Measurements from ENCODE around the gene HS6ST2. TPM values are rescaled to one million over a fixed set of nuclear protein-coding genes. Genes with fewer than 3 reads are reported as not detected.

The HS6ST2 gene
- total RNA-seq, 1 experiment from 2014 or later, result 8.1 TPM

DNA sequence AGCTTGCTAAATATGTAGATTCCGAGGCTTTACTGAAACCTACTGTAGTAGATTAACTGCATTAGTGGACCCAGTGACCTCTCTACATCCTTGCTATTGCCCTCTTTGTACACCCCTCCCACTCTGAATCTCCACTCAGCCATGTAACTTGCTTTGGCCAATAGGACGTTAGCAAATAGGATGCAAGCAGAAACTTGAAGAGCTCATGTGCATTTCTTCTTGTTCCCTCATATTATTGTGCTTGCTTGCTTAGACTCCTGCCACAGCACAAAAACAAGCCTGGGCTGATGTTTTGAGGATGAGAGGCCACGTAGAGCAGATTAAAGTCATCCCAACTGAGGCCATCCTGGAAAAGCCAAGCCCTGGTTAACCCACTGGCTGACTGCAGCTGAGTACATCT, 147.9 kb downstream of the HS6ST2 start:
- no peaks in the 10 kb centered on the region for H3K9me3 Mint-ChIP-seq
- H3K27me3 Mint-ChIP-seq (ENCODE audit: low read depth), result no peaks in the 10 kb centered on the region
- TF ChIP-seq TEAD1 (CRISPR knock-in tag; IDR thresholded peaks at IDR 0.05), result no peak
- no peak for TF ChIP-seq FOXP4 (CRISPR knock-in tag; IDR thresholded peaks at IDR 0.05)
- TF ChIP-seq, protein P1, sequence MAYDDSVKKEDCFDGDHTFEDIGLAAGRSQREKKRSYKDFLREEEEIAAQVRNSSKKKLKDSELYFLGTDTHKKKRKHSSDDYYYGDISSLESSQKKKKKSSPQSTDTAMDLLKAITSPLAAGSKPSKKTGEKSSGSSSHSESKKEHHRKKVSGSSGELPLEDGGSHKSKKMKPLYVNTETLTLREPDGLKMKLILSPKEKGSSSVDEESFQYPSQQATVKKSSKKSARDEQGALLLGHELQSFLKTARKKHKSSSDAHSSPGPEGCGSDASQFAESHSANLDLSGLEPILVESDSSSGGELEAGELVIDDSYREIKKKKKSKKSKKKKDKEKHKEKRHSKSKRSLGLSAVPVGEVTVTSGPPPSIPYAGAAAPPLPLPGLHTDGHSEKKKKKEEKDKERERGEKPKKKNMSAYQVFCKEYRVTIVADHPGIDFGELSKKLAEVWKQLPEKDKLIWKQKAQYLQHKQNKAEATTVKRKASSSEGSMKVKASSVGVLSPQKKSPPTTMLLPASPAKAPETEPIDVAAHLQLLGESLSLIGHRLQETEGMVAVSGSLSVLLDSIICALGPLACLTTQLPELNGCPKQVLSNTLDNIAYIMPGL (CRISPR knock-in tag; IDR thresholded peaks at IDR 0.05), result no peak
- TF ChIP-seq, protein P2, sequence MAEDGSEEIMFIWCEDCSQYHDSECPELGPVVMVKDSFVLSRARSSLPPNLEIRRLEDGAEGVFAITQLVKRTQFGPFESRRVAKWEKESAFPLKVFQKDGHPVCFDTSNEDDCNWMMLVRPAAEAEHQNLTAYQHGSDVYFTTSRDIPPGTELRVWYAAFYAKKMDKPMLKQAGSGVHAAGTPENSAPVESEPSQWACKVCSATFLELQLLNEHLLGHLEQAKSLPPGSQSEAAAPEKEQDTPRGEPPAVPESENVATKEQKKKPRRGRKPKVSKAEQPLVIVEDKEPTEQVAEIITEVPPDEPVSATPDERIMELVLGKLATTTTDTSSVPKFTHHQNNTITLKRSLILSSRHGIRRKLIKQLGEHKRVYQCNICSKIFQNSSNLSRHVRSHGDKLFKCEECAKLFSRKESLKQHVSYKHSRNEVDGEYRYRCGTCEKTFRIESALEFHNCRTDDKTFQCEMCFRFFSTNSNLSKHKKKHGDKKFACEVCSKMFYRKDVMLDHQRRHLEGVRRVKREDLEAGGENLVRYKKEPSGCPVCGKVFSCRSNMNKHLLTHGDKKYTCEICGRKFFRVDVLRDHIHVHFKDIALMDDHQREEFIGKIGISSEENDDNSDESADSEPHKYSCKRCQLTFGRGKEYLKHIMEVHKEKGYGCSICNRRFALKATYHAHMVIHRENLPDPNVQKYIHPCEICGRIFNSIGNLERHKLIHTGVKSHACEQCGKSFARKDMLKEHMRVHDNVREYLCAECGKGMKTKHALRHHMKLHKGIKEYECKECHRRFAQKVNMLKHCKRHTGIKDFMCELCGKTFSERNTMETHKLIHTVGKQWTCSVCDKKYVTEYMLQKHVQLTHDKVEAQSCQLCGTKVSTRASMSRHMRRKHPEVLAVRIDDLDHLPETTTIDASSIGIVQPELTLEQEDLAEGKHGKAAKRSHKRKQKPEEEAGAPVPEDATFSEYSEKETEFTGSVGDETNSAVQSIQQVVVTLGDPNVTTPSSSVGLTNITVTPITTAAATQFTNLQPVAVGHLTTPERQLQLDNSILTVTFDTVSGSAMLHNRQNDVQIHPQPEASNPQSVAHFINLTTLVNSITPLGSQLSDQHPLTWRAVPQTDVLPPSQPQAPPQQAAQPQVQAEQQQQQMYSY (CRISPR knock-in tag; IDR thresholded peaks at IDR 0.05), result no peak
- no peak for TF ChIP-seq MXD4 (CRISPR knock-in tag; IDR thresholded peaks at IDR 0.05; ENCODE audit: borderline replicate concordance)
- TF ChIP-seq RORB (CRISPR knock-in tag; IDR thresholded peaks at IDR 0.05), result no peak
- no peak for TF ChIP-seq ARID4B (CRISPR knock-in tag; IDR thresholded peaks at IDR 0.05; ENCODE audit: borderline replicate concordance)
- ChIA-PET POLR2A (no interaction called here), CTCF (no interaction called here)
- H3K36me3 Mint-ChIP-seq, result no peaks in the 10 kb centered on the region
- H3K4me1 Mint-ChIP-seq, result no peaks in the 10 kb centered on the region
- ATAC-seq (no peak), DNase-seq (ENCODE audit: low spot score) (no peak)
- H3K4me3 Mint-ChIP-seq, result no peak overlapping the region
- no peak overlapping the region for H3K27ac Mint-ChIP-seq

- H3K9me3 Mint-ChIP-seq, result no peaks in the 10 kb centered on the region
- no peak for ATAC-seq
- POLR2A ChIA-PET, result no interaction called here
- no peak for TF ChIP-seq RORB (CRISPR knock-in tag; IDR thresholded peaks at IDR 0.05)
- no peak for TF ChIP-seq ZNF423 (CRISPR knock-in tag; IDR thresholded peaks at IDR 0.05)
- TF ChIP-seq ATF2 (CRISPR knock-in tag; IDR thresholded peaks at IDR 0.05; ENCODE audit: borderline replicate concordance, low read depth), result no peak
- no peak for TF ChIP-seq ETV6 (CRISPR knock-in tag; IDR thresholded peaks at IDR 0.05)
- TF ChIP-seq KAT7 (CRISPR knock-in tag; IDR thresholded peaks at IDR 0.05; ENCODE audit: borderline replicate concordance), result no peak
- TF ChIP-seq CBFB (CRISPR knock-in tag; IDR thresholded peaks at IDR 0.05; ENCODE audit: low read depth), result no peak
- TF ChIP-seq ARID4B (CRISPR knock-in tag; IDR thresholded peaks at IDR 0.05; ENCODE audit: borderline replicate concordance), result no peak
- no peak for TF ChIP-seq ZNF671 (CRISPR knock-in tag; IDR thresholded peaks at IDR 0.05)
- no peak for TF ChIP-seq HMGA2 (CRISPR knock-in tag; IDR thresholded peaks at IDR 0.05)
- no peak for TF ChIP-seq GTF2I (CRISPR knock-in tag; conservative IDR thresholded peaks at IDR 0.05)
- no peak for TF ChIP-seq SOX15 (CRISPR knock-in tag; IDR thresholded peaks at IDR 0.05)
- TF ChIP-seq ZMAT4 (CRISPR knock-in tag; IDR thresholded peaks at IDR 0.05), result no peak
These were observed 148.8 kb downstream of the HS6ST2 start for GRCh38 chrX:132809581-132809980.

More at GRCh38 chrX:132809581-132809980, 148.8 kb downstream of the HS6ST2 start:
- Mint-ChIP-seq H3K27ac (no peak overlapping the region), H3K4me1 (no peaks in the 10 kb centered on the region), H3K27me3 (ENCODE audit: low read depth) (no peaks in the 10 kb centered on the region), H3K4me3 (no peak overlapping the region), H3K36me3 (no peaks in the 10 kb centered on the region)
- CTCF ChIA-PET, result no interaction called here
- no peak for DNase-seq (ENCODE audit: low spot score)

Data from WTC11 (cell line).